Neuronal stem cell (in vitro differentiated cells): Measurements from ENCODE around the gene CALCOCO1.

Experiments used
- DNase-seq: peaks from one replicate; pipeline ENCODE4 v3.0.0-alpha.2; 2013; ENCODE audit warnings: low spot score
- H2AFZ ChIP-seq: one replicate; pipeline ENCODE4 v1.6.1; 2013; ENCODE audit warnings: mild to moderate bottlenecking, low read length, inconsistent platforms
- H2AK5ac ChIP-seq: 2 replicates; pipeline ENCODE4 v1.6.1; 2013; ENCODE audit warnings: low read depth, mild to moderate bottlenecking, inconsistent platforms, low read length, moderate library complexity, mixed read lengths
- H2BK120ac ChIP-seq: 2 replicates; pipeline ENCODE4 v1.6.1; 2013; ENCODE audit warnings: low read depth, mild to moderate bottlenecking, inconsistent platforms, low read length, moderate library complexity, mixed read lengths
- H2BK12ac ChIP-seq: one replicate; pipeline ENCODE4 v1.6.1; 2013; ENCODE audit warnings: low read length, inconsistent platforms
- H2BK15ac ChIP-seq: 2 replicates; pipeline ENCODE4 v1.6.1; 2013; ENCODE audit warnings: mild to moderate bottlenecking, low read length, inconsistent platforms, mixed read lengths
- H2BK5ac ChIP-seq: one replicate; pipeline ENCODE4 v1.6.1; 2013; ENCODE audit warnings: inconsistent platforms, mild to moderate bottlenecking, low read length, moderate library complexity
- H3K14ac ChIP-seq: one replicate; pipeline ENCODE4 v1.6.1; 2013; ENCODE audit warnings: low read length, inconsistent platforms
- H3K18ac ChIP-seq: 2 replicates; pipeline ENCODE4 v1.6.1; 2013; ENCODE audit warnings: low read length, inconsistent platforms
- H3K23ac ChIP-seq: 2 replicates; pipeline ENCODE4 v1.6.1; 2013; ENCODE audit warnings: low read depth, mild to moderate bottlenecking, mixed read lengths, low read length, inconsistent platforms; ENCODE audit not compliant: poor library complexity
- H3K27ac ChIP-seq: replicated peaks from 3 replicates; pipeline ENCODE4 v1.5.1; 2013; ENCODE audit warnings: low read length, inconsistent platforms
- H3K27me3 ChIP-seq, 3 experiments: 2 replicates each; pipeline ENCODE4 v1.6.1; 2013; ENCODE audit warnings: low read length in 3 of 3, mild to moderate bottlenecking in 2 of 3, inconsistent platforms in 1 of 3, low read depth in 1 of 3, mixed read lengths in 1 of 3, moderate library complexity in 1 of 3; ENCODE audit not compliant: control insufficient read depth in 3 of 3, insufficient read depth in 3 of 3
- H3K36me3 ChIP-seq, 2 donors: replicated peaks in 1 of 2; 2 replicates each; pipeline ENCODE4 v1.6.1; 2013; ENCODE audit warnings: low read length in 2 of 2; ENCODE audit not compliant: control insufficient read depth in 2 of 2, insufficient read depth in 2 of 2
- H3K4ac ChIP-seq: 2 replicates; pipeline ENCODE4 v1.6.1; 2013; ENCODE audit warnings: inconsistent platforms, mild to moderate bottlenecking, low read length, moderate library complexity
- H3K4me1 ChIP-seq, 2 donors: 1 replicate in 1 of 2; 2 replicates in 1 of 2; pipeline ENCODE4 v1.6.1; 2013; ENCODE audit warnings: low read length in 2 of 2, low read depth in 1 of 2; ENCODE audit not compliant: control insufficient read depth in 2 of 2, insufficient read depth in 1 of 2
- H3K4me2 ChIP-seq: one replicate; pipeline ENCODE4 v1.6.1; 2013; ENCODE audit warnings: mild to moderate bottlenecking, low read length, inconsistent platforms; ENCODE audit not compliant: insufficient read depth, poor library complexity, severe bottlenecking
- H3K4me3 ChIP-seq, 2 donors: 2 replicates each; pipeline ENCODE4 v1.5.1; 2013; ENCODE audit warnings: low read length in 2 of 2, mild to moderate bottlenecking in 2 of 2, inconsistent platforms in 1 of 2, moderate library complexity in 1 of 2
- H3K79me1 ChIP-seq: one replicate; pipeline ENCODE4 v1.6.1; 2013; ENCODE audit warnings: low read depth, mild to moderate bottlenecking, inconsistent platforms, low read length, moderate library complexity
- H3K9ac ChIP-seq: one replicate; pipeline ENCODE4 v1.6.1; 2013; ENCODE audit warnings: mild to moderate bottlenecking, low read depth, low read length, inconsistent platforms; ENCODE audit not compliant: poor library complexity
- H3K9me3 ChIP-seq, 2 donors: replicated peaks in 1 of 2; 2 replicates each; pipeline versions ENCODE3 to v1.6.1; 2013; ENCODE audit warnings: low read length in 2 of 2, mild to moderate bottlenecking in 2 of 2, inconsistent platforms in 1 of 2, low read depth in 1 of 2, mixed read lengths in 1 of 2, moderate library complexity in 1 of 2; ENCODE audit not compliant: control insufficient read depth in 2 of 2, insufficient read depth in 1 of 2
- H4K8ac ChIP-seq: one replicate; pipeline ENCODE4 v1.6.1; 2013; ENCODE audit warnings: low read depth, mild to moderate bottlenecking, inconsistent platforms, low read length, moderate library complexity
- H4K91ac ChIP-seq: one replicate; pipeline ENCODE4 v1.6.1; 2013; ENCODE audit warnings: low read length, low read depth, mild to moderate bottlenecking, inconsistent platforms; ENCODE audit not compliant: poor library complexity
- WGBS, 2 donors: extraction: QIAGEN DNeasy Blood & Tissue Kit; methylation state at CpG; one replicate each; pipeline ENCODE4 v1.1.7; 2013; ENCODE audit warnings: missing lambda C conversion rate in 2 of 2, mixed read lengths in 1 of 2; ENCODE audit not compliant: insufficient read length in 2 of 2, insufficient replicate concordance in 1 of 2; ENCODE audit errors: extremely low coverage in 2 of 2; 5-methylcytosine and 5-hydroxymethylcytosine counted together

The CALCOCO1 gene

GRCh38 chr12:53755893-53756292, 28.6 kb upstream of the CALCOCO1 start:
- Histone ChIP-seq H4K8ac (no peak overlapping the region), H2BK12ac (no peak overlapping the region), H3K14ac (no peak overlapping the region), H3K9me3 (no peaks in the 10 kb centered on the region), H4K91ac (no peak overlapping the region), H2BK15ac (no peak overlapping the region), H3K27ac (no peak overlapping the region), H3K4me2 (no peak overlapping the region), H2AK5ac (no peak overlapping the region), H3K23ac (no peak overlapping the region), H3K79me1 (no peaks in the 10 kb centered on the region), H2BK5ac (no peak overlapping the region), H3K36me3 (no peaks in the 10 kb centered on the region), H3K27me3 (peaks cover 0 to 82% (median 20%) of the 10 kb centered on the region in 3 experiments), H3K9ac (no peak overlapping the region), H3K4ac (no peak overlapping the region), H3K4me3 (no peak overlapping the region), H2AFZ (peak overlapping the region; percentile 14), H3K4me1 (peaks cover 12 to 28% of the 10 kb centered on the region in 2 donors), H2BK120ac (no peak overlapping the region), H3K18ac (peak overlapping the region; percentile 32)
- WGBS, 2 donors = no CpG with 5 or more reads among the region's 3 CpGs
- DNase-seq = no peak

GRCh38 chr12:53755451-53755891, 28.2 kb upstream of the CALCOCO1 start:
- Histone ChIP-seq H3K14ac (no peak overlapping the region), H3K4me2 (no peak overlapping the region), H2AFZ (no peak overlapping the region), H3K79me1 (no peaks in the 10 kb centered on the region), H3K27ac (no peak overlapping the region), H4K91ac (no peak overlapping the region), H3K4ac (no peak overlapping the region), H3K23ac (no peak overlapping the region), H4K8ac (no peak overlapping the region), H3K18ac (no peak overlapping the region), H3K4me3 (no peak overlapping the region), H2BK120ac (no peak overlapping the region), H2BK12ac (no peak overlapping the region), H2AK5ac (no peak overlapping the region), H3K27me3 (peaks cover 0 to 82% (median 25%) of the 10 kb centered on the region in 3 experiments), H3K4me1 (peaks cover 16 to 32% of the 10 kb centered on the region in 2 donors), H2BK5ac (no peak overlapping the region), H3K9me3 (no peaks in the 10 kb centered on the region), H2BK15ac (no peak overlapping the region), H3K9ac (no peak overlapping the region), H3K36me3 (no peaks in the 10 kb centered on the region)
- WGBS, 2 donors = no CpG with 5 or more reads among the region's 4 CpGs
- no peak for DNase-seq

GRCh38 chr12:53754633-53755264, 27.5 kb upstream of the CALCOCO1 start:
- no peak for DNase-seq
- Histone ChIP-seq H3K27me3 (peaks cover 0 to 85% (median 32%) of the 10 kb centered on the region in 3 experiments), H3K4me1 (peaks cover 16 to 38% of the 10 kb centered on the region in 2 donors)

GRCh38 chr12:53754188-53754585, 26.9 kb upstream of the CALCOCO1 start:
- H3K14ac ChIP-seq = no peak overlapping the region
- peaks cover 16 to 36% of the 10 kb centered on the region in 2 donors for H3K4me1 ChIP-seq
- H3K4me2 ChIP-seq = no peak overlapping the region
- H3K4me3 ChIP-seq = no peak overlapping the region
- no peak overlapping the region for H2BK5ac ChIP-seq
- DNase-seq = no peak
- no peak overlapping the region for H2AK5ac ChIP-seq
- no peak overlapping the region for H2AFZ ChIP-seq
- H3K9ac ChIP-seq = no peak overlapping the region
- no peaks in the 10 kb centered on the region for H3K9me3 ChIP-seq
- H3K27me3 ChIP-seq = peaks cover 0 to 85% (median 36%) of the 10 kb centered on the region in 3 experiments
- H3K4ac ChIP-seq = no peak overlapping the region
- H4K8ac ChIP-seq = no peak overlapping the region
- no peak overlapping the region for H2BK120ac ChIP-seq
- no peak overlapping the region for H4K91ac ChIP-seq
- no peak overlapping the region for H3K18ac ChIP-seq
- no peaks in the 10 kb centered on the region for H3K79me1 ChIP-seq
- H2BK15ac ChIP-seq = no peak overlapping the region
- WGBS, 2 donors = no CpG with 5 or more reads among the region's 7 CpGs
- H3K36me3 ChIP-seq = no peaks in the 10 kb centered on the region
- no peak overlapping the region for H3K23ac ChIP-seq
- H3K27ac ChIP-seq = no peak overlapping the region
- no peak overlapping the region for H2BK12ac ChIP-seq

More at GRCh38 chr12:53754633-53755264, 27.5 kb upstream of the CALCOCO1 start:
- Histone ChIP-seq H3K4me3 (no peak overlapping the region), H3K36me3 (no peaks in the 10 kb centered on the region), H3K4ac (no peak overlapping the region), H3K23ac (no peak overlapping the region), H2BK120ac (no peak overlapping the region), H2BK12ac (no peak overlapping the region), H3K27ac (no peak overlapping the region), H3K9ac (no peak overlapping the region), H3K4me2 (no peak overlapping the region), H3K18ac (no peak overlapping the region), H3K14ac (no peak overlapping the region), H2BK5ac (no peak overlapping the region), H2AK5ac (no peak overlapping the region), H4K8ac (no peak overlapping the region), H2AFZ (no peak overlapping the region), H3K9me3 (no peaks in the 10 kb centered on the region), H2BK15ac (no peak overlapping the region), H3K79me1 (no peaks in the 10 kb centered on the region), H4K91ac (no peak overlapping the region)
- no CpG with 5 or more reads among the region's 4 CpGs for WGBS, 2 donors
